Mucosa of rectum (tissue), 2 donors: ENCODE data around the gene IPO9.
"Not testable (repeated sequence)": the region's sequence is repeated elsewhere in the genome, so short reads cannot be mapped to it uniquely, and the experiment has no call there.

Experiments
- H3K27ac ChIP-seq, 2 donors: one replicate each; pipeline ENCODE4 v1.7.0; 2013; ENCODE audit warnings: inconsistent platforms in 2 of 2, low read depth in 2 of 2, low read length in 2 of 2
- H3K27me3 ChIP-seq, 2 donors: one replicate each; pipeline ENCODE4 v1.7.0; 2013; ENCODE audit warnings: low read length in 2 of 2; ENCODE audit not compliant: control insufficient read depth in 2 of 2, insufficient read depth in 2 of 2
- H3K36me3 ChIP-seq, 2 donors: one replicate each; pipeline ENCODE4 v1.7.0; 2013; ENCODE audit warnings: low read length in 2 of 2; ENCODE audit not compliant: control insufficient read depth in 2 of 2, insufficient read depth in 2 of 2
- H3K4me1 ChIP-seq, 2 donors: one replicate each; pipeline ENCODE4 v1.7.0; 2013; ENCODE audit warnings: low read length in 2 of 2, mild to moderate bottlenecking in 1 of 2; ENCODE audit not compliant: control insufficient read depth in 2 of 2, insufficient read depth in 2 of 2
- H3K4me3 ChIP-seq, 2 donors: one replicate each; pipeline ENCODE4 v1.7.0; 2013; ENCODE audit warnings: low read length in 2 of 2
- H3K9ac ChIP-seq, 2 donors: one replicate each; pipeline ENCODE4 v1.7.0; 2013; ENCODE audit warnings: low read length in 2 of 2, low read depth in 1 of 2, mild to moderate bottlenecking in 1 of 2
- H3K9me3 ChIP-seq, 2 donors: one replicate each; pipeline ENCODE4 v1.7.0; 2013; ENCODE audit warnings: low read length in 2 of 2; ENCODE audit not compliant: control insufficient read depth in 2 of 2
- donor health status: healthy.
- donor health status: Normal muscosa, but diverticular disease.

IPO9 gene

GRCh38 chr1:201845331-201846083, 16.6 kb downstream of the IPO9 start:
- Histone ChIP-seq H3K4me3 (no peak overlapping the region), H3K27ac (no peak overlapping the region), H3K9me3 (no peaks in the 10 kb centered on the region), H3K9ac (no peak overlapping the region), H3K4me1 (no peaks in the 10 kb centered on the region), H3K27me3 (no peaks in the 10 kb centered on the region), H3K36me3 (peaks cover 14% of the 10 kb centered on the region in 2 donors)

GRCh38 chr1:201847150-201847549, 18.2 kb downstream of the IPO9 start:
- H3K9ac ChIP-seq = no peak overlapping the region
- peaks cover 23 to 25% of the 10 kb centered on the region in 2 donors for H3K36me3 ChIP-seq
- no peaks in the 10 kb centered on the region for H3K4me1 ChIP-seq
- H3K27ac ChIP-seq = no peak overlapping the region
- H3K4me3 ChIP-seq = no peak overlapping the region
- no peaks in the 10 kb centered on the region for H3K9me3 ChIP-seq
- H3K27me3 ChIP-seq = no peaks in the 10 kb centered on the region

GRCh38 chr1:201848230-201848629, 19.3 kb downstream of the IPO9 start:
- no peaks in the 10 kb centered on the region for H3K27me3 ChIP-seq
- peaks cover 33 to 35% of the 10 kb centered on the region in 2 donors for H3K36me3 ChIP-seq
- H3K27ac ChIP-seq = no peak overlapping the region
- H3K9ac ChIP-seq = no peak overlapping the region
- H3K9me3 ChIP-seq = no peaks in the 10 kb centered on the region
- no peaks in the 10 kb centered on the region for H3K4me1 ChIP-seq
- H3K4me3 ChIP-seq = no peak overlapping the region

GRCh38 chr1:201849372-201850052, 20.6 kb downstream of the IPO9 start:
- Histone ChIP-seq H3K4me1 (no peaks in the 10 kb centered on the region), H3K36me3 (peaks cover 39% of the 10 kb centered on the region in 2 donors), H3K27ac (no peak overlapping the region), H3K4me3 (no peak overlapping the region), H3K27me3 (no peaks in the 10 kb centered on the region), H3K9ac (no peak overlapping the region), H3K9me3 (no peaks in the 10 kb centered on the region)

- H3K9me3 ChIP-seq = no peaks in the 10 kb centered on the region
- no peaks in the 10 kb centered on the region for H3K4me1 ChIP-seq
- no peaks in the 10 kb centered on the region for H3K27me3 ChIP-seq
- H3K4me3 ChIP-seq = no peak overlapping the region
- H3K36me3 ChIP-seq = peaks cover 43 to 44% of the 10 kb centered on the region in 2 donors
- H3K9ac ChIP-seq = no peak overlapping the region
- no peak overlapping the region for H3K27ac ChIP-seq
Observed at GRCh38 chr1:201850053-201850397, 21.1 kb downstream of the IPO9 start.

GRCh38 chr1:201851949-201852348, 23.0 kb downstream of the IPO9 start:
- H3K27ac ChIP-seq = no peak overlapping the region
- no peaks in the 10 kb centered on the region for H3K9me3 ChIP-seq
- peaks cover 53 to 62% of the 10 kb centered on the region in 2 donors for H3K36me3 ChIP-seq
- no peak overlapping the region for H3K9ac ChIP-seq
- H3K4me3 ChIP-seq = no peak overlapping the region
- no peaks in the 10 kb centered on the region for H3K4me1 ChIP-seq
- no peaks in the 10 kb centered on the region for H3K27me3 ChIP-seq

- not testable (repeated sequence) for H3K4me1 ChIP-seq, H3K9ac ChIP-seq, H3K9me3 ChIP-seq, H3K27me3 ChIP-seq, H3K27ac ChIP-seq, H3K4me3 ChIP-seq
- peaks cover 57 to 58% of the 10 kb centered on the region in 2 donors for H3K36me3 ChIP-seq
Observed at GRCh38 chr1:201856722-201857121, 27.8 kb downstream of the IPO9 start.

GRCh38 chr1:201859424-201859823, 30.5 kb downstream of the IPO9 start:
- Histone ChIP-seq H3K4me3 (no peak overlapping the region), H3K9me3 (no peaks in the 10 kb centered on the region), H3K27ac (no peak overlapping the region), H3K4me1 (no peaks in the 10 kb centered on the region), H3K9ac (no peak overlapping the region), H3K36me3 (peaks cover 49 to 51% of the 10 kb centered on the region in 2 donors), H3K27me3 (no peaks in the 10 kb centered on the region)

GRCh38 chr1:201861448-201861847, 32.5 kb downstream of the IPO9 start:
- no peak overlapping the region for H3K9ac ChIP-seq
- H3K27ac ChIP-seq = no peak overlapping the region
- no peak overlapping the region for H3K4me3 ChIP-seq
- peaks cover 37 to 39% of the 10 kb centered on the region in 2 donors for H3K36me3 ChIP-seq
- H3K9me3 ChIP-seq = no peaks in the 10 kb centered on the region
- no peaks in the 10 kb centered on the region for H3K4me1 ChIP-seq
- H3K27me3 ChIP-seq = no peaks in the 10 kb centered on the region

GRCh38 chr1:201870397-201870796, 41.4 kb downstream of the IPO9 start:
- Histone ChIP-seq H3K36me3 (peaks cover 71 to 73% of the 10 kb centered on the region in 2 donors), H3K9me3 (no peaks in the 10 kb centered on the region), H3K27ac (no peak overlapping the region)

More at GRCh38 chr1:201870397-201870796, 41.4 kb downstream of the IPO9 start:
- Histone ChIP-seq H3K4me3 (no peak overlapping the region), H3K9ac (no peak overlapping the region), H3K27me3 (no peaks in the 10 kb centered on the region), H3K4me1 (no peaks in the 10 kb centered on the region)
